DOHH2 (cell line): Measurements from ENCODE around the gene CCDC87.
A peak's percentile ranks its signal among the peaks of the same experiment; 100 is the strongest.

Source experiments
- H3F3A ChIP-seq: fragments of 200-600 bp; sonication (generic), shearing (Covaris generic); 2 replicates; pipeline ENCODE4 v1.6.0; 2016; ENCODE audit warnings: antibody characterized with exemption, mild to moderate bottlenecking; ENCODE audit not compliant: control insufficient read depth, insufficient read depth
- H3K27ac ChIP-seq: fragments of 200-600 bp; sonication (generic); 2 replicates; pipeline ENCODE4 v1.5.1; 2014; ENCODE audit warnings: low read depth, mild to moderate bottlenecking, low read length, moderate library complexity
- H3K27me3 ChIP-seq: fragments of 200-600 bp; sonication (generic); 2 replicates; pipeline ENCODE4 v1.6.1; 2014; ENCODE audit warnings: mild to moderate bottlenecking, low read length, mixed read lengths; ENCODE audit not compliant: control insufficient read depth
- H3K36me3 ChIP-seq: fragments of 200-600 bp; sonication (generic); 2 replicates; pipeline ENCODE4 v1.6.1; 2014; ENCODE audit warnings: mild to moderate bottlenecking, low read length, moderate library complexity, mixed read lengths; ENCODE audit not compliant: control insufficient read depth
- H3K4me1 ChIP-seq: fragments of 200-600 bp; sonication (generic); 2 replicates; pipeline ENCODE4 v1.6.1; 2014; ENCODE audit warnings: mild to moderate bottlenecking, low read length, mixed read lengths; ENCODE audit not compliant: control insufficient read depth
- H3K4me2 ChIP-seq: fragments of 200-600 bp; sonication (generic); 2 replicates; pipeline ENCODE4 v1.6.0; 2014; ENCODE audit warnings: mild to moderate bottlenecking, low read length, moderate library complexity
- H3K4me3 ChIP-seq: fragments of 200-600 bp; sonication (generic); 2 replicates; pipeline ENCODE4 v1.5.1; 2014; ENCODE audit warnings: mild to moderate bottlenecking, low read length, mixed read lengths
- H3K79me2 ChIP-seq: fragments of 200-600 bp; sonication (generic); 2 replicates; pipeline ENCODE4 v1.6.1; 2014; ENCODE audit warnings: mild to moderate bottlenecking, low read length, mixed read lengths; ENCODE audit not compliant: control insufficient read depth
- H3K9me2 ChIP-seq: fragments of 200-600 bp; sonication (generic); replicated peaks from 2 replicates; pipeline ENCODE4 v1.6.1; 2014; ENCODE audit warnings: mild to moderate bottlenecking, low read length, mixed read lengths; ENCODE audit not compliant: control insufficient read depth
- H3K9me3 ChIP-seq: fragments of 200-600 bp; sonication (generic); 2 replicates; pipeline ENCODE4 v1.6.1; 2014; ENCODE audit warnings: antibody characterized with exemption, low read length, mixed read lengths; ENCODE audit not compliant: control insufficient read depth, insufficient read depth
- H4K20me1 ChIP-seq: fragments of 200-600 bp; sonication (generic); 2 replicates; pipeline ENCODE4 v1.6.0; 2014; ENCODE audit warnings: low read depth, mild to moderate bottlenecking, antibody characterized with exemption, low read length, moderate library complexity; ENCODE audit not compliant: control insufficient read depth, insufficient read depth
- CTCF ChIP-seq: fragments of 200-600 bp; sonication (generic); IDR thresholded peaks from one replicate; pipeline ENCODE4 v1.5.1; 2014; ENCODE audit warnings: antibody characterized with exemption, mild to moderate bottlenecking, low read depth, low read length; ENCODE audit not compliant: poor library complexity, severe bottlenecking
- EZH2phosphoT487 ChIP-seq: fragments of 200-600 bp; sonication (generic); IDR thresholded peaks from 2 replicates; pipeline ENCODE4 v1.6.1; 2017; ENCODE audit warnings: borderline replicate concordance, mild to moderate bottlenecking, antibody characterized with exemption, low read length, moderate library complexity, mixed read lengths

Gene CCDC87

DNA sequence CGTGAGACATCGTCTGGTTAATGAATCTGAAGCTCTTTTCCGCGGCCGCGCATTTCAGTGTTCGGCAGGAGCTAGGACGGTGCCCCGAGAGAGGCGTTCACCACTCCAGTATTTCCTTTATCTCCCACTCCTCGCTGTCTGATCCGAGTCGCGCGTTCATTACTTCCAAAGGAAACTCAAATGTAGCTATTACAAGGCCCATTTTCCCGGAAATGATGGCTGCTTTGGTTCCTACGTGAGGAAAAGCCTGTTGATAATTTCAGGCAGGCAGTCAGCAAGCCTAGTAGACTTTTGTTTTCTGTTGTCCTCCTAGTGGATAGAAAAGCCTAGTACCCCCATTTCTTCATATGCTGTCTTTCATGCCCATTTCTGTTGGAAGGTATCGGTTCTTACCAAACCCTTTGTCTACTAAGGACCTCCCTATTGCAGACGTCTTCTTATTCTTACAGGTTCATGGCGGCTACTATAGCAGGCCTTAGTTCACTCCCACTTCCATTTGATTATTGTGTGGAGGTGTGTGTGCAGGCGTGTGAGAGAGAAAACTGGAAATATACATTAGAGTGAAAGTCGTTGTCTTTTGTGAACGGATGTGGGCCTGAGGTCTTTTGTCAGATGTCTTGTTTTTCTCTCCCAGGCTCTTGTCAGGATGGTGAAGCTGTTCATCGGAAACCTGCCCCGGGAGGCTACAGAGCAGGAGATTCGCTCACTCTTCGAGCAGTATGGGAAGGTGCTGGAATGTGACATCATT, 46.4 kb upstream of the CCDC87 start:
- H3K27me3 ChIP-seq, result no peaks in the 10 kb centered on the region
- H3K36me3 ChIP-seq, result peaks cover 81% of the 10 kb centered on the region
- peak overlapping the region; percentile 98 for H3K4me3 ChIP-seq
- peaks cover 97% of the 10 kb centered on the region for H3K79me2 ChIP-seq
- H3K4me2 ChIP-seq, result peak overlapping the region; percentile 77
- peak overlapping the region; percentile 74 for H3K27ac ChIP-seq
- H3K9me3 ChIP-seq, result no peaks in the 10 kb centered on the region
- H3K9me2 ChIP-seq, result no peaks in the 10 kb centered on the region
- H3K4me1 ChIP-seq, result peaks cover 59% of the 10 kb centered on the region
- TF ChIP-seq CTCF, result peak; percentile 15
- TF ChIP-seq EZH2phosphoT487, result no peak
- H3F3A ChIP-seq, result peaks cover 44% of the 10 kb centered on the region
- peaks cover 51% of the 10 kb centered on the region for H4K20me1 ChIP-seq

DNA sequence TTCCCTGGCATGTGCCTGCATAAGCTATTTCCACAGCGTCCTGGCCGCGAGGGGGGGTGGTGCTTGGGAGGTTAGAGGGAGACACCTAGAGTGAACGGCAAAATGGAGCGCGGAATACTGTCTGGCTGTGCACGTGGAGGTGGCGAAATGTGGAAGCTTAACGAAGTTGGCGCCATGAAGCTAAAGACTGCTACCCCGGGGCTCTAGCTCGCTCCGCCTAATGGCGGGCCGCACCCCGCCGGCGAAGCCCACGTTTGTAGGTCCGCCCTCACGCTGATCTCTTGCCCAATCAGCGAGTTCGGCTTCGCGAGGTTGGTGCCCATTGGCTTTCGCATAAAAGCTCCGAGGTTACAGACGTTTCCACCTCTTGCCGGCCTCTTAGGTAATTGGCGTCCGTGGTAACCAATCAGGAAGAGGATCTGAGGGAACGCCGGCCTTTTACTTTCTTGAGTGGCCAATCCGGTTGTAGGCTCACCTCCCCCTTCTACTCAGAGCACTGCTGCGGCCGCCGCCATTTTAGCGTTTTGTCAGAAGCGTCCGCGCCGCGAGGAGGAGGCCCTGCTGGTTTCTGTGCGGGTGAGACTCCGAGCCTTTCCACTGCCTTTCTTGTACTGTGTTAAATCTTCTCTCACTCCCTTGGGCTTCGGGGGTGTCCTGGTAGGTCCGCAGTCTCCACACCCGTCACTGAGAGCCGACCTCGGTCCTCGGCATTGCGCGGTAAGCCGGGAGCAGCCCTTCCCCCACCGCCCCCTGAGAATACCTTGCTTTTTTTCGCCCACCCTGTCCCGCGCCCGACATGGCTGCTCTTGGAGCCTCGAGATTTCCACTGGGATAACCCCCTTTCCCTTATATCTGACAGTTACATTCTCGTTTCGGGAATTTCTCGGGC, 45.6 kb upstream of the CCDC87 start, which contains the start of gene RBM4:
Gene RBM4 (plus strand): TSS at position 527 of the 889 bp plus-strand sequence. CDS start 1,009 bp downstream, outside the sequence.
- Histone ChIP-seq H3K4me3 (peak within 1 kb of the TSS; percentile 98), H3F3A (peaks cover 51% of the 10 kb centered on the region), H3K9me3 (no peaks in the 10 kb centered on the region), H3K4me1 (peaks cover 55% of the 10 kb centered on the region), H3K36me3 (peaks cover 78% of the 10 kb centered on the region), H3K27ac (peak within 1 kb of the TSS; percentile 74), H3K9me2 (no peaks in the 10 kb centered on the region), H3K4me2 (peak within 1 kb of the TSS; percentile 78), H3K27me3 (no peaks in the 10 kb centered on the region), H4K20me1 (peaks cover 48% of the 10 kb centered on the region), H3K79me2 (peaks cover 97% of the 10 kb centered on the region)
- no peak for TF ChIP-seq CTCF
- no peak for TF ChIP-seq EZH2phosphoT487

GRCh38 chr11:66637557-66638176, 44.8 kb upstream of the CCDC87 start:
- Histone ChIP-seq H3K9me2 (no peaks in the 10 kb centered on the region), H3K9me3 (no peaks in the 10 kb centered on the region), H3K79me2 (peaks cover 97% of the 10 kb centered on the region), H4K20me1 (peaks cover 40% of the 10 kb centered on the region), H3K4me2 (peak overlapping the region; percentile 78), H3K4me1 (peaks cover 51% of the 10 kb centered on the region), H3F3A (peaks cover 53% of the 10 kb centered on the region), H3K27ac (peak overlapping the region; percentile 55), H3K4me3 (peak overlapping the region; percentile 98), H3K27me3 (no peaks in the 10 kb centered on the region), H3K36me3 (peaks cover 78% of the 10 kb centered on the region)
- TF ChIP-seq EZH2phosphoT487 (no peak), CTCF (no peak)
